Measurements from ENCODE around the gene SLC16A3.

- TF ChIP-seq CTCF (IDR thresholded peaks at IDR 0.05) (no peak), POLR2A (IDR thresholded peaks at IDR 0.05) (no peak)
Measured at GRCh38 chr17:82283208-82283749, 54.4 kb downstream of the SLC16A3 start.

Measured in adrenal gland (tissue), 5 donors.